K562 (cell line): ENCODE results near the gene ARMH3. TPM values are rescaled to one million over a fixed set of nuclear protein-coding genes. Genes with fewer than 3 reads are reported as not detected.

Experiments
- ATAC-seq: fragments of 200-7000 bp; cut with Tn5 transposase; 3 replicates; pipeline ENCODE4 v1.9.1; 2020; ENCODE audit warnings: moderate library complexity
- BruUV-seq: library from RNA; stranded (reverse); fragments of 400-500 nt; replicated peaks from 2 replicates; lab custom pipeline; 2021; lab: Mats Ljungman, UMichigan
- CTCF ChIA-PET: fragments of 300-600 bp; formaldehyde crosslinking; extraction: SDS; loops from one replicate; lab custom pipeline; 2021; ENCODE audit warnings: low intra/inter-chr PET ratio; lab: Yijun Ruan, JAX
- POLR2A ChIA-PET: fragments of 300-600, 350-650 bp; sonication (Branson Sonifier 250); formaldehyde crosslinking; extraction: SDS; loops from one replicate; lab custom pipeline; 2021; ENCODE audit warnings: antibody characterized with exemption, inconsistent platforms; lab: Yijun Ruan, JAX
- DNase-seq, 4 experiments: peaks; one replicate each; pipeline versions ENCODE4 v3.0.0 to v3.0.0-alpha.2; 2011 to 2018; ENCODE audit warnings: low spot score in 3 of 4, mixed read lengths in 3 of 4; ENCODE audit errors: extremely low read depth in 1 of 4
- FAIRE-seq: peaks from 2 replicates; lab custom pipeline; 2011; peaks lifted over from hg19 to GRCh38; lab: Jason Lieb, UNC
- H2AFZ ChIP-seq: 2 replicates; pipeline ENCODE4 v1.6.0; 2011; ENCODE audit warnings: low read depth, low read length, control low read depth, inconsistent platforms
- H3K27ac ChIP-seq: fragments of 200-600 bp; 3 replicates; pipeline ENCODE4 v1.8.0; 2011; ENCODE audit warnings: low read depth, mild to moderate bottlenecking, control low read depth, inconsistent platforms, low read length, moderate library complexity, mixed read lengths; ENCODE audit errors: extremely low read depth
- H3K27me3 ChIP-seq, 2 experiments: fragments of 300-600 bp in 1 of 2; 2 replicates in 1 of 2; 3 replicates in 1 of 2; pipeline versions ENCODE4 v1.6.0 to v1.8.0; 2011; ENCODE audit warnings: inconsistent platforms in 2 of 2, low read length in 2 of 2, mild to moderate bottlenecking in 1 of 2, mixed read lengths in 1 of 2, moderate library complexity in 1 of 2; ENCODE audit not compliant: control insufficient read depth in 2 of 2, insufficient read depth in 2 of 2
- H3K36me3 ChIP-seq: fragments of 300-600 bp; 3 replicates; pipeline ENCODE4 v1.8.0; 2011; ENCODE audit warnings: mild to moderate bottlenecking, low read length, inconsistent platforms; ENCODE audit not compliant: control insufficient read depth, insufficient read depth
- H3K4me1 ChIP-seq, 2 experiments: fragments of 200-600 bp in 1 of 2; replicated peaks in 1 of 2; 2 replicates in 1 of 2; 3 replicates in 1 of 2; pipeline versions ENCODE4 v1.5.1 to v1.8.0; 2011; ENCODE audit warnings: inconsistent platforms in 2 of 2, low read length in 2 of 2, mild to moderate bottlenecking in 1 of 2, mixed read lengths in 1 of 2, moderate library complexity in 1 of 2; ENCODE audit not compliant: control insufficient read depth in 2 of 2, insufficient read depth in 2 of 2
- H3K4me2 ChIP-seq: 2 replicates; pipeline ENCODE4 v1.6.1; 2011; ENCODE audit warnings: low read length, control low read depth, inconsistent platforms, mixed read lengths; ENCODE audit not compliant: insufficient read depth
- H3K4me3 ChIP-seq: fragments of 200-600 bp; sonication (generic), shearing (Covaris generic); 2 replicates; pipeline ENCODE4 v1.5.1; 2016; ENCODE audit warnings: control low read depth, inconsistent platforms
- H3K79me2 ChIP-seq: fragments of 200-600 bp; 3 replicates; pipeline ENCODE4 v1.8.0; 2011; ENCODE audit warnings: low read length, inconsistent platforms; ENCODE audit not compliant: control insufficient read depth, insufficient read depth
- H3K9ac ChIP-seq, 2 experiments: 2 replicates each; pipeline versions ENCODE4 v1.6.0 to v1.6.1; 2011; ENCODE audit warnings: low read depth in 2 of 2, low read length in 2 of 2, control low read depth in 1 of 2, inconsistent platforms in 1 of 2, mild to moderate bottlenecking in 1 of 2, mixed read lengths in 1 of 2; ENCODE audit not compliant: insufficient read depth in 1 of 2
- H3K9me1 ChIP-seq: one replicate; pipeline ENCODE4 v1.6.0; 2011; ENCODE audit warnings: inconsistent platforms, mild to moderate bottlenecking, low read length, moderate library complexity; ENCODE audit not compliant: control insufficient read depth, insufficient read depth
- H3K9me3 ChIP-seq: replicated peaks from 2 replicates; pipeline ENCODE4 v1.5.1; 2011; ENCODE audit warnings: low read depth, low read length, inconsistent platforms; ENCODE audit not compliant: control insufficient read depth, insufficient read depth
- H4K20me1 ChIP-seq: replicated peaks from 2 replicates; pipeline ENCODE4 v1.6.1; 2011; ENCODE audit warnings: low read length, inconsistent platforms, mixed read lengths; ENCODE audit not compliant: control insufficient read depth, insufficient read depth
- DNMT1 ChIP-seq: fragments of 450-650 bp; IDR thresholded peaks from 2 replicates; pipeline ENCODE4 v1.6.1; 2016; ENCODE audit warnings: antibody characterized with exemption, mild to moderate bottlenecking
- MEF2A ChIP-seq: IDR thresholded peaks from 2 replicates; pipeline ENCODE4 v1.6.1; 2011; ENCODE audit warnings: low read depth, mild to moderate bottlenecking, low read length, moderate library complexity; ENCODE audit not compliant: control insufficient read depth
- NCOA1 ChIP-seq: fragments of 450-650 bp; IDR thresholded peaks from 2 replicates; pipeline ENCODE4 v1.6.1; 2016; ENCODE audit warnings: low read depth
- POLR2B ChIP-seq: fragments of 450-650 bp; IDR thresholded peaks from 2 replicates; pipeline ENCODE4 v1.6.1; 2018; ENCODE audit warnings: low read depth; ENCODE audit not compliant: partially characterized antibody
- RBM17 ChIP-seq: fragments of 200-400 bp; formaldehyde crosslinking; IDR thresholded peaks from 2 replicates; pipeline ENCODE4 v1.6.1; 2017; ENCODE audit warnings: low read depth, mild to moderate bottlenecking, low read length, borderline replicate concordance
- ZNF121 ChIP-seq: sonication (generic); formaldehyde crosslinking; conservative IDR thresholded peaks from 2 replicates; pipeline ENCODE4 v1.8.0; 2022; ENCODE audit warnings: missing genetic modification reagents
- ZNF449 ChIP-seq: fragments of 250-450 bp; sonication (Bioruptor Pico); IDR thresholded peaks from 2 replicates; pipeline ENCODE4 v1.8.0; 2022; ENCODE audit warnings: moderate library complexity, mild to moderate bottlenecking, inconsistent platforms
- WGBS: fragments of 100-300 bp; shearing (Covaris generic); methylation state at CpG from one replicate; pipeline ENCODE4 v1.1.6; 2016; ENCODE audit warnings: low coverage, mixed read lengths; ENCODE audit not compliant: insufficient coverage; ENCODE audit errors: missing lambda C conversion rate; 5-methylcytosine and 5-hydroxymethylcytosine counted together
- in situ Hi-C: fragments of 300-500 bp; cut with MboI; formaldehyde crosslinking; loops from 4 replicates; pipeline ENCODE4 v1.15.0; 2018; ENCODE audit warnings: inconsistent platforms, mixed read lengths
- intact Hi-C: fragments of 100-400 bp; cut with micrococcal nuclease; formaldehyde crosslinking; loops from 2 replicates; pipeline ENCODE4 v1.14.2; 2022
- polyA plus RNA-seq, 8 experiments: library from polyadenylated mRNA; depleted of rRNA in 4 of 8; stranded (reverse) in 5 of 8; unstranded in 3 of 8; fragments of >200 nt; fragmentation: Nextera tagmentation in 2 of 8; fragmentation: Illumina TruSeq in 1 of 8; extraction: Ambion mirVana in 2 of 8; extraction: Trizol in 1 of 8; gene quantifications; 2 replicates each; pipeline versions ENCODE4 v1.2.1 to v1.2.3, GENCODE V29; 2011 to 2014; ENCODE audit warnings: inconsistent platforms in 1 of 8, missing spikeins in 1 of 8
- total RNA-seq, 7 experiments: library from RNA; depleted of rRNA in 6 of 7; stranded (reverse); fragments of >200 nt in 6 of 7; fragmentation: Illumina TruSeq in 2 of 7; extraction: Trizol in 2 of 7; gene quantifications; 2 replicates each; pipeline versions ENCODE4 v1.2.1 to v1.2.3, GENCODE V29; 2011 to 2021; ENCODE audit warnings: low replicate concordance in 1 of 7

ARMH3 gene
- total and polyA plus RNA-seq, 9 of the 15 experiments (the other 6 are each of a cell fraction or from before 2014, with no cell fraction given) = 0.29 to 0.73 TPM; not detected in 7

GRCh38 chr10:102066399-102067088 is 10.6 kb upstream of the ARMH3 start:
- Histone ChIP-seq H3K4me1 (peaks cover 25 to 38% of the 10 kb centered on the region in 2 experiments; a peak in 4 of 5 replicates), H3K27me3 (no peaks in the 10 kb centered on the region), H3K36me3 (peaks cover 9% of the 10 kb centered on the region; the same call in 1 of the 3 replicates), H3K4me2 (peak overlapping the region; percentile 84; the same call in 1 of the 2 replicates), H4K20me1 (peaks cover 5% of the 10 kb centered on the region; the same call in 1 of the 2 replicates), H3K9me1 (peaks cover 4% of the 10 kb centered on the region), H3K79me2 (peaks cover 21% of the 10 kb centered on the region), H3K4me3 (peak overlapping the region; percentile 92), H3K9me3 (no peaks in the 10 kb centered on the region), H3K9ac (peak overlapping the region; percentile 80 to 99; a peak in 3 of 4 replicates), H3K27ac (no peak overlapping the region), H2AFZ (no peak overlapping the region)
- FAIRE-seq (no peak), ATAC-seq (no peak), DNase-seq (no peak)
- WGBS = 91% methylated on average over 11 of the region's 16 CpGs
- POLR2A ChIA-PET = interaction anchor here (0.6 to 2.9 kb wide), 4 partner anchors 8 to 100 kb away, joined by 3 to 17 read pairs (median 3); no protein-coding TSS in a partner anchor
- TF ChIP-seq ZNF121 (CRISPR knock-in tag) (no peak), POLR2B (no peak), NCOA1 (no peak), MEF2A (no peak), ZNF449 (no peak), RBM17 (no peak), DNMT1 (no peak)
- TSS peak; percentile 63 for BruUV-seq
- in situ Hi-C loops (no loop called here), intact Hi-C loops (loop anchor here (5.0 kb wide), 1 partner anchor 854 kb away; no protein-coding TSS in a partner anchor)
- CTCF ChIA-PET = no interaction called here
